ENCODE results near the gene ENO2.

GRCh38 chr12:6957151-6957701 lies 42.8 kb downstream of the ENO2 start:
- TF ChIP-seq, protein P1, sequence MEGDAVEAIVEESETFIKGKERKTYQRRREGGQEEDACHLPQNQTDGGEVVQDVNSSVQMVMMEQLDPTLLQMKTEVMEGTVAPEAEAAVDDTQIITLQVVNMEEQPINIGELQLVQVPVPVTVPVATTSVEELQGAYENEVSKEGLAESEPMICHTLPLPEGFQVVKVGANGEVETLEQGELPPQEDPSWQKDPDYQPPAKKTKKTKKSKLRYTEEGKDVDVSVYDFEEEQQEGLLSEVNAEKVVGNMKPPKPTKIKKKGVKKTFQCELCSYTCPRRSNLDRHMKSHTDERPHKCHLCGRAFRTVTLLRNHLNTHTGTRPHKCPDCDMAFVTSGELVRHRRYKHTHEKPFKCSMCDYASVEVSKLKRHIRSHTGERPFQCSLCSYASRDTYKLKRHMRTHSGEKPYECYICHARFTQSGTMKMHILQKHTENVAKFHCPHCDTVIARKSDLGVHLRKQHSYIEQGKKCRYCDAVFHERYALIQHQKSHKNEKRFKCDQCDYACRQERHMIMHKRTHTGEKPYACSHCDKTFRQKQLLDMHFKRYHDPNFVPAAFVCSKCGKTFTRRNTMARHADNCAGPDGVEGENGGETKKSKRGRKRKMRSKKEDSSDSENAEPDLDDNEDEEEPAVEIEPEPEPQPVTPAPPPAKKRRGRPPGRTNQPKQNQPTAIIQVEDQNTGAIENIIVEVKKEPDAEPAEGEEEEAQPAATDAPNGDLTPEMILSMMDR (conservative IDR thresholded peaks at IDR 0.05; ENCODE audit: low read depth in 2 of 2) = no peak
- TF ChIP-seq POLR2AphosphoS5 (IDR thresholded peaks at IDR 0.05; ENCODE audit: low read depth) (no peak), REST (IDR thresholded peaks at IDR 0.05; ENCODE audit: unreplicated experiment) (no peak), EZH2phosphoT487 (IDR thresholded peaks at IDR 0.05; ENCODE audit: unreplicated experiment) (no peak), EZH2 (IDR thresholded peaks at IDR 0.05; ENCODE audit: low read depth, unreplicated experiment) (no peak), ZNF331 (CRISPR knock-in tag; IDR thresholded peaks at IDR 0.05; ENCODE audit: low read depth) (no peak), CREB1 (CRISPR knock-in tag; IDR thresholded peaks at IDR 0.05; ENCODE audit: low read depth) (no peak), ZNF114 (CRISPR knock-in tag; IDR thresholded peaks at IDR 0.05) (no peak), JUNB (IDR thresholded peaks at IDR 0.05; ENCODE audit: unreplicated experiment) (no peak), NANOG (IDR thresholded peaks at IDR 0.05; ENCODE audit: borderline replicate concordance) (no peak)
- TF ChIP-seq, protein P2, sequence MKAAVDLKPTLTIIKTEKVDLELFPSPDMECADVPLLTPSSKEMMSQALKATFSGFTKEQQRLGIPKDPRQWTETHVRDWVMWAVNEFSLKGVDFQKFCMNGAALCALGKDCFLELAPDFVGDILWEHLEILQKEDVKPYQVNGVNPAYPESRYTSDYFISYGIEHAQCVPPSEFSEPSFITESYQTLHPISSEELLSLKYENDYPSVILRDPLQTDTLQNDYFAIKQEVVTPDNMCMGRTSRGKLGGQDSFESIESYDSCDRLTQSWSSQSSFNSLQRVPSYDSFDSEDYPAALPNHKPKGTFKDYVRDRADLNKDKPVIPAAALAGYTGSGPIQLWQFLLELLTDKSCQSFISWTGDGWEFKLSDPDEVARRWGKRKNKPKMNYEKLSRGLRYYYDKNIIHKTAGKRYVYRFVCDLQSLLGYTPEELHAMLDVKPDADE (IDR thresholded peaks at IDR 0.05) = no peak

Data from GM23338 (cell line).